GM12878 (cell line): ENCODE results near the gene FHL1.
A peak's percentile ranks its signal among the peaks of the same experiment; 100 is the strongest.

Experiments
- CHD2 ChIP-seq: IDR thresholded peaks from 2 replicates; pipeline ENCODE4 v1.6.1; 2011; ENCODE audit warnings: low read depth, low read length, improper control_type of control experiment, borderline replicate concordance
- GABPA ChIP-seq: IDR thresholded peaks from 2 replicates; pipeline ENCODE4 v1.6.1; 2014; ENCODE audit warnings: antibody characterized with exemption, low read depth, mild to moderate bottlenecking, inconsistent platforms
- MYC ChIP-seq: IDR thresholded peaks from 2 replicates; pipeline ENCODE4 v1.6.1; 2011; ENCODE audit warnings: mild to moderate bottlenecking, low read length, moderate library complexity, inconsistent platforms; ENCODE audit not compliant: insufficient read depth, insufficient replicate concordance, insufficient read length, severe bottlenecking
- RB1 ChIP-seq: fragments of 450-650 bp; formaldehyde crosslinking; IDR thresholded peaks from 2 replicates; pipeline ENCODE4 v1.6.1; 2017; ENCODE audit warnings: mild to moderate bottlenecking, borderline replicate concordance
- SIN3A ChIP-seq: IDR thresholded peaks from 2 replicates; pipeline ENCODE4 v1.6.1; 2012; ENCODE audit warnings: low read depth, low read length, improper control_type of control experiment
- TF ChIP-seq, protein P1 (sequence below), 3 experiments: IDR thresholded peaks in 2 of 3; conservative IDR thresholded peaks in 1 of 3; 2 replicates each; pipeline ENCODE4 v1.5.1; 2011; ENCODE audit warnings: low read depth in 3 of 3, low read length in 3 of 3, mild to moderate bottlenecking in 3 of 3, control low read depth in 2 of 3, moderate library complexity in 2 of 3, inconsistent platforms in 1 of 3, mixed read lengths in 1 of 3; ENCODE audit not compliant: control insufficient read depth in 2 of 3, insufficient read depth in 1 of 3; ENCODE audit errors: extremely low read depth in 1 of 3
- TF ChIP-seq, protein P2 (sequence below): IDR thresholded peaks from 2 replicates; pipeline ENCODE4 v1.6.1; 2012; ENCODE audit warnings: mild to moderate bottlenecking, low read depth, low read length

DNA sequence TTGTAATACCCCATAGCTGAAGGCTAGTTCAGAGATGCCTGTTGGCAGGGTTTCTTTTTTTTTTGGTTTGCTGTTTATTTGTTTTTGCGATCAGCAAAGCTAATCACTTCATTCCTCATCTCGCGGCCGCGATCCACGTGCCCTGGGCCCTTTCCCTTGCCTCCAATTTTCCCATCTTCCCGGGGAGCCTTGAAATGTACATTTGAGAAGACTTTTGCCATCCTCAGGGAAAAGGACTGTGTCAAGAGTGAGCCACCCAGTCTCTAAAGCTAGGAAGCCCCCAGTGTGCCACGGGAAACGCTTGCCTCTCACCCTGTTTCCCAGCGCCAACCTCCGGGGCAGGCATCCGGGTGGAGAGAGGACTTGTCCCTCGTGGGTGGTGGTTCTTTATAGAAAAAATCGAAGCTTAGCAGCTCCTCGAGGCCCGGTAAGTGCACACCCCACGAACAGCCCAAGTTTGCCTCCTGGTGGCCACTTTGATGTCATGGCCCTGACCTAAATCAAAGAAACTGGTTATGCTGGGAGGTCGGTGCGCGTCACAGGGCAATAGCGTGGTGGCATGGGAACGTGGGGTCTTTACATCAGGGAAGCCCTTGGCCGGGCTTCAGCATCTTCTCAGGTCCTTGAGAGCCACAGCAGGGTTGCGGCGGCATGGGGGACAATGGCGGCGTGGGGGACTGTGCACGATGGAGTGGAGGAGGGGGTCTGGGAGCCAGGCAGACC, 61.8 kb downstream of the FHL1 start:
- TF ChIP-seq, protein P1, sequence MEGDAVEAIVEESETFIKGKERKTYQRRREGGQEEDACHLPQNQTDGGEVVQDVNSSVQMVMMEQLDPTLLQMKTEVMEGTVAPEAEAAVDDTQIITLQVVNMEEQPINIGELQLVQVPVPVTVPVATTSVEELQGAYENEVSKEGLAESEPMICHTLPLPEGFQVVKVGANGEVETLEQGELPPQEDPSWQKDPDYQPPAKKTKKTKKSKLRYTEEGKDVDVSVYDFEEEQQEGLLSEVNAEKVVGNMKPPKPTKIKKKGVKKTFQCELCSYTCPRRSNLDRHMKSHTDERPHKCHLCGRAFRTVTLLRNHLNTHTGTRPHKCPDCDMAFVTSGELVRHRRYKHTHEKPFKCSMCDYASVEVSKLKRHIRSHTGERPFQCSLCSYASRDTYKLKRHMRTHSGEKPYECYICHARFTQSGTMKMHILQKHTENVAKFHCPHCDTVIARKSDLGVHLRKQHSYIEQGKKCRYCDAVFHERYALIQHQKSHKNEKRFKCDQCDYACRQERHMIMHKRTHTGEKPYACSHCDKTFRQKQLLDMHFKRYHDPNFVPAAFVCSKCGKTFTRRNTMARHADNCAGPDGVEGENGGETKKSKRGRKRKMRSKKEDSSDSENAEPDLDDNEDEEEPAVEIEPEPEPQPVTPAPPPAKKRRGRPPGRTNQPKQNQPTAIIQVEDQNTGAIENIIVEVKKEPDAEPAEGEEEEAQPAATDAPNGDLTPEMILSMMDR (IDR thresholded peaks at IDR 0.05 in 2 of 3, conservative IDR thresholded peaks at IDR 0.05 in 1 of 3; ENCODE audit: control insufficient read depth in 2 of 3, extremely low read depth in 1 of 3, insufficient read depth in 1 of 3, low read depth in 3 of 3, low read length in 3 of 3), result peak; percentile 20 to 31 (median 24); a peak in 3 of 6 replicates
- TF ChIP-seq, protein P2, sequence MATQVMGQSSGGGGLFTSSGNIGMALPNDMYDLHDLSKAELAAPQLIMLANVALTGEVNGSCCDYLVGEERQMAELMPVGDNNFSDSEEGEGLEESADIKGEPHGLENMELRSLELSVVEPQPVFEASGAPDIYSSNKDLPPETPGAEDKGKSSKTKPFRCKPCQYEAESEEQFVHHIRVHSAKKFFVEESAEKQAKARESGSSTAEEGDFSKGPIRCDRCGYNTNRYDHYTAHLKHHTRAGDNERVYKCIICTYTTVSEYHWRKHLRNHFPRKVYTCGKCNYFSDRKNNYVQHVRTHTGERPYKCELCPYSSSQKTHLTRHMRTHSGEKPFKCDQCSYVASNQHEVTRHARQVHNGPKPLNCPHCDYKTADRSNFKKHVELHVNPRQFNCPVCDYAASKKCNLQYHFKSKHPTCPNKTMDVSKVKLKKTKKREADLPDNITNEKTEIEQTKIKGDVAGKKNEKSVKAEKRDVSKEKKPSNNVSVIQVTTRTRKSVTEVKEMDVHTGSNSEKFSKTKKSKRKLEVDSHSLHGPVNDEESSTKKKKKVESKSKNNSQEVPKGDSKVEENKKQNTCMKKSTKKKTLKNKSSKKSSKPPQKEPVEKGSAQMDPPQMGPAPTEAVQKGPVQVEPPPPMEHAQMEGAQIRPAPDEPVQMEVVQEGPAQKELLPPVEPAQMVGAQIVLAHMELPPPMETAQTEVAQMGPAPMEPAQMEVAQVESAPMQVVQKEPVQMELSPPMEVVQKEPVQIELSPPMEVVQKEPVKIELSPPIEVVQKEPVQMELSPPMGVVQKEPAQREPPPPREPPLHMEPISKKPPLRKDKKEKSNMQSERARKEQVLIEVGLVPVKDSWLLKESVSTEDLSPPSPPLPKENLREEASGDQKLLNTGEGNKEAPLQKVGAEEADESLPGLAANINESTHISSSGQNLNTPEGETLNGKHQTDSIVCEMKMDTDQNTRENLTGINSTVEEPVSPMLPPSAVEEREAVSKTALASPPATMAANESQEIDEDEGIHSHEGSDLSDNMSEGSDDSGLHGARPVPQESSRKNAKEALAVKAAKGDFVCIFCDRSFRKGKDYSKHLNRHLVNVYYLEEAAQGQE, result no peak
- TF ChIP-seq GABPA, result no peak
- TF ChIP-seq RB1, result no peak
- no peak for TF ChIP-seq MYC
- TF ChIP-seq SIN3A, result no peak
- no peak for TF ChIP-seq CHD2
